Motor neuron (in vitro differentiated cells): Measurements from ENCODE around the gene RARRES2. TPM values are rescaled to one million over a fixed set of nuclear protein-coding genes. Genes with fewer than 3 reads are reported as not detected.

Experiments
- ATAC-seq, 8 experiments: fragments of 200-7000 bp; cut with Tn5 transposase; replicated peaks in 6 of 8; 2 replicates each; pipeline ENCODE4 v1.8.0; 2021; ENCODE audit warnings: mild to moderate bottlenecking in 8 of 8, moderate library complexity in 8 of 8
- H3K27ac ChIP-seq, 2 donors: fragments of 250-450 bp; sonication (Bioruptor Pico); 2 replicates each; pipeline ENCODE4 v1.9.0; 2021; ENCODE audit warnings: antibody characterized with exemption in 2 of 2, mild to moderate bottlenecking in 2 of 2, moderate library complexity in 1 of 2
- H3K4me1 ChIP-seq, 2 donors: fragments of 250-450 bp; sonication (Bioruptor Pico); replicated peaks in 1 of 2; 2 replicates each; pipeline ENCODE4 v1.6.1; 2021; ENCODE audit warnings: antibody characterized with exemption in 2 of 2, mild to moderate bottlenecking in 2 of 2, moderate library complexity in 1 of 2
- H3K4me3 ChIP-seq, 5 donors: fragments of 250-450 bp; sonication (Bioruptor Pico); 2 replicates each; pipeline ENCODE4 v1.9.0; 2021; ENCODE audit warnings: antibody characterized with exemption in 5 of 5, mild to moderate bottlenecking in 5 of 5, moderate library complexity in 4 of 5
- WGBS, 10 experiments: fragments of 450-650 bp; shearing (Covaris generic); methylation state at CpG; one replicate each; pipeline ENCODE4 v1.0.0; 2022; 5-methylcytosine and 5-hydroxymethylcytosine counted together
- in situ Hi-C, 9 experiments: fragments of 400-800 bp; cut with MboI; loops; one replicate each; pipeline ENCODE4 v1.15.0; 2021; ENCODE audit warnings: low sequenced_read_pairs in 9 of 9, low pct_unique_long_range_greater_than_20kb in 2 of 9; ENCODE audit not compliant: unreplicated experiment in 9 of 9
- total RNA-seq, 8 experiments: library from RNA; unstranded; fragments of 300-600 nt; gene quantifications; 2 replicates each; pipeline versions ENCODE4 v1.2.3 to v1.2.4, GENCODE V29; 2022

Gene RARRES2
- total RNA-seq, 8 experiments from 2014 or later, result 0.35 to 83.5 (median 12.3) TPM

DNA sequence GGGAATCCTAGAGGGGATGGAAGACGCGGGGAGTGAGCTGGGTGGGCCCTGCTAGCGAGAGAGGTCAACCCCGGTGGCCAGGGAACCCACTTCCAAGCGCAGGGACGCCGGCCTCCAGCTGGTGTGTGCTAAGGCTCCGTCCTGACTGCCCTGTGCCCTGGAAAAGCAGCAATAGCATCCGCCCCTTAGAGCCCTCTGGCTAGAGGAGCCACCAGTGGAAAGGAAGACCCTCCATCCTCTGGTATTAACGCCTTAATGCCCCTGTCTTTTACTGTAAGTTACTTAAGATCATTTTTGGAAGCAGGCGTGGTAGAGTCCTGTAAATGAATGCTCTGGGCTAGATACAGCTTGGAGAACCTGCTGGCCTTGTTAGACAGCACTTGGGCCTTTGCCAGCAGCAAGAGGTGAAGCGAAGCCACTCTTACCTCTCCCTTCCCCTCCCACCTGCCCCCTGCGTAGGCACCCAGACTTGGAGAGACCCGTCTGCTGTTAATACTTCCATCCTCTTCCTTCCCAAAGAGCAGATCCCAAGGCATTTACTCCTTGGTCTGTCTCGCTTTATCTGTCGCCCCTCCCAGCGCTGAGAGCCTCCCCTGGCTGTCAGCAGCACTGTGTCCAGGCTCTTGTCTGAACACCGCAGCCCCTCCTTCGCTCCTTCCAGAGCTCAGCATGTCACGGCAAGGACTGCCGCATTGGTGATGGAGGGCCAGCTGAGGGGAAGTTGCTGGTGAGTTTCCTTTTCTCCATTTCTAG is 31.8 kb upstream of the RARRES2 start:
- Histone ChIP-seq H3K27ac (no peak overlapping the region), H3K4me1 (peaks cover 20 to 26% of the 10 kb centered on the region in 2 donors), H3K4me3 (no peak overlapping the region)
- in situ Hi-C loops, result no loop called here
- 79 to 100% (median 93%) methylated on average over 1 to 13 of the region's 21 CpGs; no CpG with 5 or more reads in 1 of the 10 experiments for WGBS, 10 experiments
- no peak for ATAC-seq

- H3K4me3 ChIP-seq, result no peak overlapping the region
Observed at GRCh38 chr7:150372271-150373048, 31.0 kb upstream of the RARRES2 start.

DNA sequence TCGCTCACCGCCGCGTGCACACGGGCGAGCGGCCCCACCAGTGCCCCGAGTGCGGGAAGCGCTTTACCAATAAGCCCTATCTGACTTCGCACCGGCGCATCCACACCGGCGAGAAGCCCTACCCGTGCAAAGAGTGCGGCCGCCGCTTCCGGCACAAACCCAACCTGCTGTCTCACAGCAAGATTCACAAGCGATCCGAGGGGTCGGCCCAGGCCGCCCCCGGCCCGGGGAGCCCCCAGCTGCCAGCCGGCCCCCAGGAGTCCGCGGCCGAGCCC is 30.5 kb upstream of the RARRES2 start:
- Histone ChIP-seq H3K4me1 (peaks cover 21 to 30% of the 10 kb centered on the region in 2 donors), H3K27ac (no peak overlapping the region), H3K4me3 (no peak overlapping the region)
- in situ Hi-C loops, result no loop called here
- WGBS, 10 experiments, result 100% methylated on average over 4 of the region's 30 CpGs; no CpG with 5 or more reads in 9 of the 10 experiments
- ATAC-seq, result no peak

More at GRCh38 chr7:150372271-150373048, 31.0 kb upstream of the RARRES2 start:
- no peak for ATAC-seq
- peaks cover 21 to 30% of the 10 kb centered on the region in 2 donors for H3K4me1 ChIP-seq
- WGBS, 10 experiments, result 97 to 100% (median 99%) methylated on average over 3 to 16 of the region's 79 CpGs; no CpG with 5 or more reads in 7 of the 10 experiments
- no peak overlapping the region for H3K27ac ChIP-seq
- in situ Hi-C loops, result no loop called here

DNA sequence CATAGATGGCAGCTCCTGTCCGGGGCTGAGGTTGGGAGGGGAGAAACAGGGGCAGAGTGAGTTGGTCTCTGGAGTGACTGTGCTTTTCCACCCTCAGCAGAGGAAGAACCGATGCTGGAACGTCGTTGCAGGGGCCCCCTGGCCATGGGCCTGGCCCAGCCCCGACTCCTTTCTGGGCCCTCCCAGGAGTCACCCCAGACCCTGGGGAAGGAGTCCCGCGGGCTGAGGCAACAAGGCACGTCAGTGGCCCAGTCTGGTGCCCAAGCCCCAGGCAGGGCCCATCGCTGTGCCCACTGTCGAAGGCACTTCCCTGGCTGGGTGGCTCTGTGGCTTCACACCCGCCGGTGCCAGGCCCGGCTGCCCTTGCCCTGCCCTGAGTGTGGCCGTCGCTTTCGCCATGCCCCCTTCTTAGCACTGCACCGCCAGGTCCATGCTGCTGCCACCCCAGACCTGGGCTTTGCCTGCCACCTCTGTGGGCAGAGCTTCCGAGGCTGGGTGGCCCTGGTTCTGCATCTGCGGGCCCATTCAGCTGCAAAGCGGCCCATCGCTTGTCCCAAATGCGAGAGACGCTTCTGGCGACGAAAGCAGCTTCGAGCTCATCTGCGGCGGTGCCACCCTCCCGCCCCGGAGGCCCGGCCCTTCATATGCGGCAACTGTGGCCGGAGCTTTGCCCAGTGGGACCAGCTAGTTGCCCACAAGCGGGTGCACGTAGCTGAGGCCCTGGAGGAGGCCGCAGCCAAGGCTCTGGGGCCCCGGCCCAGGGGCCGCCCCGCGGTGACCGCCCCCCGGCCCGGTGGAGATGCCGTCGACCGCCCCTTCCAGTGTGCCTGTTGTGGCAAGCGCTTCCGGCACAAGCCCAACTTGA is 29.9 kb upstream of the RARRES2 start:
- Histone ChIP-seq H3K27ac (no peak overlapping the region), H3K4me1 (peaks cover 21 to 30% of the 10 kb centered on the region in 2 donors), H3K4me3 (no peak overlapping the region)
- ATAC-seq, result no peak
- WGBS, 10 experiments, result 40 to 100% (median 85%) methylated on average over 1 to 6 of the region's 48 CpGs; no CpG with 5 or more reads in 4 of the 10 experiments
- in situ Hi-C loops, result no loop called here

- peaks cover 21 to 30% of the 10 kb centered on the region in 2 donors for H3K4me1 ChIP-seq
- peak overlapping the region in 4 of 5 donors; percentile 68 to 74 (median 72) for H3K4me3 ChIP-seq
- no peak for ATAC-seq
- in situ Hi-C loops, result no loop called here
- WGBS, 10 experiments, result 50 to 92% (median 82%) methylated on average over 1 to 3 of the region's 3 CpGs; no CpG with 5 or more reads in 2 of the 10 experiments
- peak overlapping the region; percentile 94 to 96 for H3K27ac ChIP-seq
Observed at GRCh38 chr7:150370612-150371071, 29.2 kb upstream of the RARRES2 start.

DNA sequence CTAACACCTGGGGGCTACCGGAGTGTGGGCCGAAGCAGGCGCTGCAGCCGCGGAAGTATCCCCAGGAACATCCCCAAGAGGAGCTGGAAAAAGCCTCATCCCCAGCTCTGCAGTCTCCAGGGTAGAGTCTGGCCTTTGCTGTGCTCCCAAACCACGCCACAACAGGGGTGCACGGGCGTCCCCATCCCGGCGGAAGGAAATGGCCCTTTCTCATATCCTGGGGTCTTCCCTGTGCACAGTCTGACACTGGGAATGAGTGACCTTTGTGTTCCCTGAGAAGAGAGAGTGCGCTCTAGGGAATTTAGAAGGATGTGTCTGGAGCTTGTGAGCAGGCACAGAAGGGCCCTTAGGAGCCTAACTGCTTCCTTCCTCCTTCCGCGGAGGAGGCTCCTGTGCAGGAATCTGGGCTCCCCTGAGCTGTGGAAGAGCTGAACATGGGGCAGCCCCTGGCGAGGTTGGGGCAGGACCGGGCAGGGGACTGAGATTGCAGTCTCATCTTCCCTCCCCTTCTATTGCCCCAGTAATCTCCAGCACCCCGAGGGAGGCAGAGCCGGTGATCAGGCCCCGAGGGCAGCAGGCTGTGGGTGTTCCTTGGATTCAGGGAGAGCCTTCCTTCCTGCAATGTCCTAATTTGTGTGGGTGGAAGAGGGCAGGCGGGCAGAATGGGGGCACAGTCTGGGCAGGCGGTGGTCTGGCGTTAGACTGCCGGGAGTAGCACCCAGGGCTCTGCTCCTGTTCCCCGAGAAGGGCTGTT is 28.5 kb upstream of the RARRES2 start:
- peaks cover 21 to 30% of the 10 kb centered on the region in 2 donors for H3K4me1 ChIP-seq
- H3K27ac ChIP-seq, result peak overlapping the region; percentile 94 to 96
- H3K4me3 ChIP-seq, result peak overlapping the region; percentile 68 to 98 (median 74)
- in situ Hi-C loops, result no loop called here
- peak in 1 of 8 experiments; percentile 1 for ATAC-seq
- 19 to 50% (median 40%) methylated on average over 2 to 8 of the region's 23 CpGs; no CpG with 5 or more reads in 3 of the 10 experiments for WGBS, 10 experiments

DNA sequence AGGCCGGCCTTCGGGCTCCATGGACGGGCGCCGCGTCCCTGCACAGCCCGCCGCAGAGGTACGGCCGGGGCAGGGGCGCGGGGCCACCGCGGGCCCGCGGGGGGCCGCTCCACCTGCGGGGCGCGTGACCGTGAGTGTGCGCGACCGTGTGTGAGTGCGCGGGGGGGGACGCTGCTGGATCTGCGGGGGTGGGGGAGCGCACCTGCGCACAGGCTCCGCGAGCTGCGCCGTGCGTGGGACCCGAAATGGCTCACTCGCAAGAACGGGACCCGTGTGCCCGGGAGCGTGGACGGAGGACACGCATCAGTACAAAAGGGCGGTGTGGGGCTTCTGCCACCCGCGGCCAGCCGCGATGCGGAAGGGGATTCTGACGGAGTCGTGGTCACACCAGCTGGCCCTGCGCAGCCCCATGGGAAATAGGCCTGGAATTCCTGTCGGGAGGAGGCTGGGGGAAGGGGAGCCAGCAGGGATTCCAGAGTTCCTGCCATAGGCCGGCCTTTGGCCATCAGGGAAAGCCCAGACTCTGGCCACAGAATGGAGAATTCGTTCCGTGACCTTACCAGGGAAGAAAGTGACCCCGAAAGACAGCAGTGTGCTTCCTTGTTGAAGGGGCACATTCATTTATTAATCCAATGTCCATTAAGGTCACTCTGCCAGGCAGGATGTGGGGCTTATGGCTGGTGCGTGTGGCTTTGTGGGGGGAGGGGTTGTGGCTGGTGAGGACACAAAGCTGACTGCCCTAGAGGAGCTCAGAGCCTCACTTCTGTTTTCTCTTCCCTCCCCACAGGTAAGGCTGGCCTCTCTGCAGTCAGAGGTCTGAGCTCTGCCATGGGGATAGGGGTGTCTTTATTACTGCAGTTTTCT is 27.7 kb upstream of the RARRES2 start:
- H3K27ac ChIP-seq, result peak overlapping the region; percentile 94 to 96
- ATAC-seq, result peak; percentile 50 to 69 (median 64)
- WGBS, 10 experiments, result 0% methylated on average over 1 to 2 of the region's 58 CpGs; no CpG with 5 or more reads in 7 of the 10 experiments
- peak overlapping the region; percentile 68 to 98 (median 74) for H3K4me3 ChIP-seq
- in situ Hi-C loops, result no loop called here
- H3K4me1 ChIP-seq, result peaks cover 21 to 30% of the 10 kb centered on the region in 2 donors

GRCh38 chr7:150368096-150368883 is 26.9 kb upstream of the RARRES2 start, which contains the start of gene REPIN1:
Gene REPIN1, plus strand, starts transcription at chr7:150368822. Its CDS starts 890 bp downstream, at chr7:150369712.
- Histone ChIP-seq H3K4me1 (peaks cover 21 to 25% of the 10 kb centered on the region in 2 donors), H3K27ac (peak within 1 kb of the TSS; percentile 94 to 96), H3K4me3 (peak within 1 kb of the TSS; percentile 68 to 98 (median 74))
- 1 to 40% (median 13%) methylated on average over 1 to 28 of the region's 85 CpGs; no CpG with 5 or more reads in 3 of the 10 experiments for WGBS, 10 experiments
- ATAC-seq, result peak; percentile 71 to 82 (median 78)
- in situ Hi-C loops, result no loop called here

DNA sequence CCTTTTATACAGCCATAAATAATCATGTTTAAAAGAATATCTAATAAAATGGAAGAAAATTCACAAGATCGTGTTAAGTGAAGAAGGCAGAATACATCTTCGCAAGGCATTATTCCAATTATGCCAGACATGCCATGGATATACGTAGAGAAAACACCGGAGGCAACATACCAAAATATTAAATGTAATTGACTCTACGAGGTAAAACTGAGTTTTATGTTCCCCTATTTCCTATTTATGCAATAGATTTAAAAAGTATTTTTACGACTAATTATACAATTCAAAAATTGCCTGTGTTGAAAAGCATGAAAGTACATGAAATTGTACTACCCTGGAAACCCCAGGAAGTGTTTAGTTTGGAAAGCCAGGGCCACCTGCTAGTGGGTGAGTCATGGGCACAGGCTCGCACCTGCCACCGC is 26.3 kb upstream of the RARRES2 start:
- peak overlapping the region; percentile 68 to 98 (median 74) for H3K4me3 ChIP-seq
- peak overlapping the region; percentile 94 to 96 for H3K27ac ChIP-seq
- ATAC-seq, result peak in 3 of 8 experiments; percentile 2 to 31 (median 3)
- H3K4me1 ChIP-seq, result peaks cover 18 to 22% of the 10 kb centered on the region in 2 donors
- 27 to 92% (median 67%) methylated on average over 2 to 8 of the region's 8 CpGs for WGBS, 10 experiments
- in situ Hi-C loops, result no loop called here

GRCh38 chr7:150365673-150366398 is 24.4 kb upstream of the RARRES2 start:
- no peak overlapping the region for H3K4me3 ChIP-seq
- WGBS, 10 experiments, result 77 to 100% (median 90%) methylated on average over 1 to 5 of the region's 5 CpGs; no CpG with 5 or more reads in 1 of the 10 experiments
- no peak for ATAC-seq
- peaks cover 25 to 32% of the 10 kb centered on the region in 2 donors for H3K4me1 ChIP-seq
- in situ Hi-C loops, result no loop called here
- no peak overlapping the region for H3K27ac ChIP-seq
